Dedifferentiated amniotic fluid mesenchymal stem cell (primary cell): ENCODE measurements around the gene RCOR3.
"Not testable (repeated sequence)": the region's sequence is repeated elsewhere in the genome, so short reads cannot be mapped to it uniquely, and the experiment has no call there.

ENCODE experiments used
- DNase-seq: peaks from one replicate; pipeline ENCODE4 v3.0.0-alpha.2; 2016; ENCODE audit errors: extremely low spot score

Gene RCOR3

GRCh38 chr1:211258756-211259637, at the start of gene RCOR3:
Gene RCOR3 (plus strand): TSS chr1:211259366. CDS start chr1:211259561, 195 bp downstream.
- DNase-seq = peak; percentile 90

- no peak for DNase-seq
These were observed 49.1 kb upstream of the RCOR3 start for GRCh38 chr1:211210052-211210451.

DNA sequence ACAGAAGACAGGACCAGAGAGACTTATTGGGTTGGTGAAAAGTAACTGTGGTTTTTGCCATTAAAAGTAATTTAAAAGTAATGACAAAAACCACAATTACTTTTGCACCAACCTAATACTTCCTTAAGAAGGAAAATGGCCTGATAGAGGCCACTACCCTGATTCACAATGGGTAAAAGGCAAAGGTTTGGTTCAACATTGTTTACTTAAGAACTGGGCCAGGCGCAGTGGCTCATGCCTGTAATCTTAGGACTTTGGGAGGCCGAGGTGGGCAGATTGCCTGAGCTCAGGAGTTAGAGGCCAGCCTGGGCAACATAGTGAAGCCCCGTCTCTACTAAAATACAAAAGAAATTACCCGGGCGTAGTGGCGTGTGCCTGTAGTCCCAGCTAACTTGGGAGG, 48.2 kb upstream of the RCOR3 start:
- no peak for DNase-seq

DNA sequence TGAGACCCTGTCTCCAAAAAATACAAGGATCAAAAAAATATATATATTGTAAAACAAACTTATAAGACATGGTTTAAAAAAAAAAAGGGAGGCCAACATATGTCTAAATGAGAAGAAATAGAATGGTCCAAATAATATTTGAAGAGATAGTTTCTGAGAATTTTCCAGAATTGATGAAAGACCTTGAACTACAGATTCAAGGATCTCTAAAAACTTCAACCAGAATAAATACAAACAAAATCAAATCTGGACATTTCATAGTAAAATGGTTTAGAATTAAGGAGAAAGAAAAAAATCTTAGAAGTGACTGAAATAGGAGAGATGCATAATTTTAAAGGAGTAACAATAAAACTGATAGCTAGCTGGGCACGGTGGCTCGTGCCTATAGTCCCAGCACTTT, 45.5 kb upstream of the RCOR3 start:
- DNase-seq = no peak

DNA sequence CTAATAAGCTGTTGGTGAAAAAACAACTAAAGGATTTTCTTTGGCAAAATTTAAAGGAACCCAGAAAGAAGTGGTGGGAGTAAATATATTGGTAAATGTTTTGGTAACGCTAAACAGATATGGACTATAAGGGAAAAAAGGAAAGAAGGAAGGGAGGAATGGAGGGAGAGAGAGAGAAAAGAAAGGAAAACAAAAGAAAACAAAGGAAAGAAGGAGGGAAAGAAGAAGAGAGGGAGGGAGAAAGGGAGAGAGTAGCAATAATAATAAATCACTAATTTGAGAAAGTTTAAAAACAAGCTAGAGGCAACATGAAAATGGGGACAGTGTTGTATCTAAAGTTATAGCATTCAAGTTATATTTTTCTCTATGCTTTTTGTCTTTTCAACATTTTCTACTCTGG, 43.6 kb upstream of the RCOR3 start:
- DNase-seq = no peak

DNA sequence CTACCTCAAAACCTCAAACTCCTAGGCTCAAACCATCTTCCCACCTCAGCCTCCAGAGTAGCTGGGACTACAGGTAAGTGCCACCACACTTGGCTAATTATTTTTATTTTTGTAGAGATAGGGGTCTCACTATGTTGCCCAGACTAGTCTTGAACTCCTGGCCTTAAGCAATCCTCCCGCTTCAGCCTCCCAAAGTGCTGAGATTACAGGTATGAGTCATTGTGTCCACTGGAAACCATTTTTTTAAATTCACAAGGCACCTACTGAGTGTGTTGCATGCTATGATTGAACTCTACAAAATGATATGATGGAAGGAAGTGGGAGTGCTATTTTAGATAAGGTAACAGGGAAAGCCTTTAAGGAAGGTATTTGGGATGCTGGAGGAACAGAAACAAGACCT, 41.8 kb upstream of the RCOR3 start:
- DNase-seq = no peak

DNA sequence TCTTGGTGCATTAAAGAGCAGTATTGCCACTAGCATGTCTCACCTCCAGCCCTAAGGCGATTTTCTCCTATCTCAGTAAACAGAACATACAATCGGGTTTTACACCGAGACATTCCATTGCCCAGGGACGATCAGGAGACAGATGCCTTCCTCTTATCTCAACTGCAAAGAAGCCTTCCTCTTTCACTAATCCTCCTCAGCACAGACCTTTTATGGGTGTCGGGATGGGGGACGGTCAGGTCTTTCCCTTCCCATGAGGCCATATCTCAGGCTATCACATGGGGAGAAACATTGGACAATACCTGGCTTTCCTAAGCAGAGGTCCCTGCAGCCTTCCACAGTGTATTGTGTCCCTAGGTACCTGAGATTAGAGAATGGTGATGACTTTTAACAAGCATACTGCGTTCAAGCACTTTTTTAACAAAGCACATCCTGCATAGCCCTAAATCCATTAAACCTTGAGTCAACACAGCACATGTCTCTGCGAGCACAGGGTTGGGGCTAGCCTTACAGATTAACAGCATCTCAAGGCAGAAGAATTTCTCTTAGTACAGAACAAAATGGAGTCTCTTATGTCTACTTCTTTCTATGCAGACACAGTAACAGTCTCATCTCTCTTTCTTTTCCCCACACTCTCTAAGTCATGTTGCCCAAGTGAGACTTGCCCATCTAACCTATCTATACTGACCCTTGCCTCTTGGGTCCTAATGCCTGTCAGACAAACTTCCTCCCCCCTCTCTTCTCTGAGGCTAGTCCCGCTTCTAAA, 36.5 kb upstream of the RCOR3 start:
- not testable (repeated sequence) for DNase-seq

- not testable (repeated sequence) for DNase-seq
These were observed 30.4 kb upstream of the RCOR3 start for GRCh38 chr1:211228573-211229364.

DNA sequence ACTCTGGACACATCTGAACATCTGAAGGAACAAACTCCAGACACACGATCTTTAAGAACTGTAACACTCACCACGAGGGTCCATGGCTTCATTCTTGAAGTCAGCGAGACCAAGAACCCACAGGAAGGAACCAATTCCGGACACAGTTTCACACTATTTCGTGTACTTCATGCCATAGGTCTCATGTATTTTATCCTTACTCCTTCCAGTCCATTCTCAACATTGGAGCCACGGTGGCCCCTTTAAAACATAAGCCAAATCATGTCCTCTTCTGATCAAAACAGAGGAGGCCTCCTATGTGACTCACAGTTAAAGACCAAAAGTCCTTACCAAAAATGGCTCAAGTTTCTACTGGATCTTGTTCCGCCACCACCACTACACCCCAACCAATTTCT, 29.8 kb upstream of the RCOR3 start:
- no peak for DNase-seq

- no peak for DNase-seq
These were observed 27.3 kb upstream of the RCOR3 start for GRCh38 chr1:211231873-211232272.

GRCh38 chr1:211236633-211237320, 22.4 kb upstream of the RCOR3 start:
- DNase-seq = no peak

GRCh38 chr1:211237579-211237978, 21.6 kb upstream of the RCOR3 start:
- DNase-seq = no peak

DNA sequence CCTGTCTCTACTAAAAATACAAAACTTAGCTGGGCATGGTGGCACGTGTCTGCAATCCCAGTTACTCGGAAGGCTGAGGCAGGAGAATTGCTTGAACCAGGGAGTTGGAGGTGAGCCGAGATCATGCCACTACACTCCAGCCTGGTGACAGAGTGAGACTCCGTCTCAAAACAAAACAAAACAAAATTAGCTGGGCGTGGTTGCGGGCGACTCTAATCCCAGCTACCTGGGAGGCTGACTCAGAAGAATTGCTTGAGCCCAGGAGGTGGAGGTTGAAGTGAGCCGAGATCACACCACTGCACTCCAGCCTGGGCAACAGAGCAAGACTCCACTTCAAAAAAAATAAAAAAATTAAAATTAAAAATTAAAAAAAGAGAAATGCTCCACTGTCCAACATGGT, 18.6 kb upstream of the RCOR3 start:
- not testable (repeated sequence) for DNase-seq

DNA sequence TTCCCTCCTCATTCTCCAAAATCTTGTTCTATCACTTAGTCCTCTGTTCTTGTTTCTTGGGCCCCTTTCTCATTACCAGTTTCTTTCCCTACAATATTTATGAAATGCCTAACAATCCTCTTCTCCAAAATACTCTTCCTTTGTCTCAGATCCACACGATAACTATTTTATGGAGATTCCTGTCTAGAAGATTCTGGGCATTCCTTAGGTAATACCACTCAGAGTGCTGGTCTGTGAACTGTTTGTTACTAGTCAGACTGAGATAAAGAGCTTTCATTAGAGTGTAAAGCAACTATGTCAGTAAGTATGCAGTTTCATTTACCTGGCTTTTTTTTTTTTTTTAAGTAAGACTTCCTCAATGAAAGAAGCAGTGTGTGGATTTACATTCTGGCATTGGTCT, 18.1 kb upstream of the RCOR3 start:
- DNase-seq = no peak

DNA sequence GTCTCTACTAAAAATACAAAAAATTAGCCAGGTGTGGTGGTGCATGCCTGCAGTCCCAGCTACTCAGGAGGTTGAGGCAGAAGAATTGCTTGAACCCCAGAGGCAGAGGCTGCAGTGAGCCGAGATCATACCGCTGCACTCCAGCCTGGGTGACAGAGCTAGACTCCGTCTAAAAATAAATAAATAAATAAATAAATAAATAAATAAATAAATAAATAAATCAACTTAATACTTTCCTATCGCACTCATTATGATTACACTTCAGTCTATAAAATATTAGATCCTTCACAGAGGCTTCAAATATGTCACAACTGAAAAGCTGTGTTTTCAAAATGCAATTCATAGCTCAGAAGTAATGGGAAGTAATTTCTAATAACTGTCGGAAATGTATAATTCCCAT, 15.5 kb upstream of the RCOR3 start:
- DNase-seq = not testable (repeated sequence)

GRCh38 chr1:211246583-211246982, 12.6 kb upstream of the RCOR3 start:
- DNase-seq = not testable (repeated sequence)

DNA sequence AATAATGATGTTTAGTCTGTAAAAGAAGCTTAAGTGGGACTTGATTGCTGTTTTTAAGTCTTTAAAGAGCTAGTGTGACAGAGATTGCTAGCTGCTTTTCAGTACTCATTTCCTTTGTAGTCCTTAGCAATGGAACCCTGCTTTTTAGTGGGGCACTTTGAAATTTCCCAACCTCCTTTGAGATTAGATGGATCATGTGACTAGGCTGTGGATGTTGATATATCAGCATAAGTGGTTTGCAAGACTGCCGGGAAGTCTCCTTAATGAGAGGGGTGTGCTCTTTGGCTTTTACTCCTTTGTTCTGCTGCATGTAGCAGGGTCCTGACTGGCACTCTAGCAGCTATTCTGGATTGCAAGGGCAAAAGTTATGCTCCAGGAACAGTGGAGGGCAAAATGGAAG, 11.2 kb upstream of the RCOR3 start:
- no peak for DNase-seq

DNA sequence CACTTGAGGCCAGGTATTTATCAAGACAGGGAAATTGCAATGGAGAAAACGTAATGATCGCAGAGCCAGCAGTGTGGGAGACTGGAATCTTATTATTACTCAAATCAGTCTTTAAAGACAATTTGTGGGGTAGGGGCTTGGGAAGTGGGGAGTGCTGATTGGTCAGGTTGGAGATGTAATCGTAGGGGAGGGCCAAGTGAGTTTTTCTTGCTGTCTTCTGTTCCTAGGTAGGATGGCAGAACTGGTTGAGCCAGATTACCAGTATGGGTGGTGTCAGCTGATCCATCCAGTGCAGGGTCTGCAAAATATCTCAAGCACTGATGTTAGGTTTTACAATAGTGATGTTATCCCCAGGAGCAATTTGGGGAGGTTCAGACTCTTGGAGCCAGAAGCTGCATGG, 9.6 kb upstream of the RCOR3 start:
- not testable (repeated sequence) for DNase-seq

- DNase-seq = no peak
These were observed 1.3 kb upstream of the RCOR3 start for GRCh38 chr1:211257826-211258225.

DNA sequence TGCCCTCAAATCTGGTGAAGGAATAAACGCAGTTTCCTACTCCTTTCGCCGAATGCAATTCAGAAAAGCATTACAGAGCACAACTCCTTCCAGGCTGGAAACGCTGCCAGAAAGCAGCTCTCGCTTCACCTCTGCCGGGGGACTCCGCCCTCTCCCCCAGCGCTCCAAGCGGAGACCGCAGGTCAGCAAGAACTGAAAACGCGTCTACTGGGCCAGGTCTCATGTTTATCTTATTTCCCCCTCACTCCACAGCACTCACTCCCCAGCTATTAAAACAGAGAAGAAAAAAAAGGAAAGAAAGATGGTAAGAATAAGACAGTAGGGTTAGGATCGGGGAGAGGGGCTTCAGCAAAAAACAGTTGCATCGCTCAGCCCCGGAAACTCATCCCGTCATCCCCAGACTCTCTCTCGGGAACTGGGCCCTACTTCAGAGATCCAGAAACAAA, 833 bp upstream of the RCOR3 start:
- peak; percentile 54 for DNase-seq

GRCh38 chr1:211259638-211260126, 516 bp downstream of the RCOR3 start:
- no peak for DNase-seq
